NT2/D1 (cell line): Measurements from ENCODE around the gene C4orf50.

Experiments
- SUZ12 ChIP-seq: IDR thresholded peaks from 2 replicates; pipeline ENCODE4 v1.6.1; 2011; ENCODE audit not compliant: insufficient read length, insufficient read depth; ENCODE audit errors: extremely low read depth
- YY1 ChIP-seq: IDR thresholded peaks from 2 replicates; pipeline ENCODE4 v1.6.1; 2011; ENCODE audit not compliant: insufficient read length, insufficient read depth
- ZNF274 ChIP-seq: IDR thresholded peaks from 2 replicates; pipeline ENCODE4 v1.6.1; 2011; ENCODE audit warnings: mild to moderate bottlenecking, low read depth, low read length

- TF ChIP-seq ZNF274 (no peak), SUZ12 (no peak), YY1 (no peak)
Measured at GRCh38 chr4:5959211-5959982, 58.8 kb downstream of the C4orf50 start.
